Measurements from ENCODE around the gene MKS1.

DNA sequence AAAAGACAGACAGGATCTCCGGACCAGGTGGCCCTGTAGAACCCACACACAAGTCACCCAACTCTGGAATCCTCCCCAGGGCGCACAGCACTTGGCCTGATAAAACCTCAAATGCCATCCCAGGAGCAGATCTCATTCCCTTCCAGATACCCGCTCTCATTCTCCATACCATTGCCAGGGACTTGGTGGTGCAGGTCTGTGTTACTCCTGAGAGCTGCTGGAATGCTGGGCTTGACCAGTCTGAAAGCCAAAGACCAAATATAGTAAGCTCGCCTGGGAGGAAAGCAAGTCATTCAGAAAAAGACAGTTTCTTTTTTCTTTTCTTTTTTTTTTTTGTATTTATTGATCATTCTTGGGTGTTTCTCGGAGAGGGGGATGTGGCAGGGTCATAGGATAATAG, 10.7 kb downstream of the MKS1 start:
- no peak for TF ChIP-seq RAD21 (IDR thresholded peaks at IDR 0.05; ENCODE audit: low read depth)
- TF ChIP-seq, protein P1, sequence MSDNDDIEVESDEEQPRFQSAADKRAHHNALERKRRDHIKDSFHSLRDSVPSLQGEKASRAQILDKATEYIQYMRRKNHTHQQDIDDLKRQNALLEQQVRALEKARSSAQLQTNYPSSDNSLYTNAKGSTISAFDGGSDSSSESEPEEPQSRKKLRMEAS (IDR thresholded peaks at IDR 0.05) = no peak
- TF ChIP-seq EZH2phosphoT487 (IDR thresholded peaks at IDR 0.05; ENCODE audit: borderline replicate concordance) = no peak
- no peak for TF ChIP-seq EZH2 (IDR thresholded peaks at IDR 0.05)
- TF ChIP-seq CTCF (IDR thresholded peaks at IDR 0.05 in 2 of 3, conservative IDR thresholded peaks at IDR 0.05 in 1 of 3; ENCODE audit: borderline replicate concordance in 1 of 3, insufficient read depth in 1 of 3, low read depth in 2 of 3, low read length in 2 of 3) = no peak
- TF ChIP-seq POLR2A (IDR thresholded peaks at IDR 0.05; ENCODE audit: borderline replicate concordance, extremely low read depth, insufficient read depth, insufficient read length) = no peak
- TF ChIP-seq SP1 (IDR thresholded peaks at IDR 0.05; ENCODE audit: low read depth) = no peak
- no peak for TF ChIP-seq ZFX (IDR thresholded peaks at IDR 0.05)
- TF ChIP-seq CEBPB (IDR thresholded peaks at IDR 0.05; ENCODE audit: low read depth) = no peak
- no peak for TF ChIP-seq TCF7L2 (IDR thresholded peaks at IDR 0.05; ENCODE audit: borderline replicate concordance, extremely low read depth, insufficient read depth, insufficient read length)
- no peak for TF ChIP-seq ZNF274 (IDR thresholded peaks at IDR 0.05; ENCODE audit: low read depth, low read length)
- TF ChIP-seq POLR2AphosphoS5 (IDR thresholded peaks at IDR 0.05; ENCODE audit: low read depth, low read length) = no peak
- TF ChIP-seq EGR1 (IDR thresholded peaks at IDR 0.05; ENCODE audit: low read depth) = no peak

Measured in HCT116 (cell line).